OCI-LY7 (cell line): ENCODE measurements around the gene ATP2B3. TPM values are rescaled to one million over a fixed set of nuclear protein-coding genes. Genes with fewer than 3 reads are reported as not detected.

Source experiments
- BruUV-seq: library from RNA; stranded (reverse); fragments of 400-500 nt; replicated peaks from 2 replicates; lab custom pipeline; 2021; lab: Mats Ljungman, UMichigan
- CTCF ChIA-PET: fragments of 300-600 bp; sonication (Branson Sonifier 250); formaldehyde crosslinking; loops from one replicate; lab custom pipeline; 2022; ENCODE audit warnings: antibody characterized with exemption; ENCODE audit not compliant: unreplicated experiment; lab: Charles Lee
- POLR2A ChIA-PET: fragments of 300-600 bp; sonication (Branson Sonifier 250); formaldehyde crosslinking; loops from one replicate; lab custom pipeline; 2022; ENCODE audit warnings: antibody characterized with exemption; lab: Charles Lee
- DNase-seq: peaks from one replicate; pipeline ENCODE4 v3.0.0-alpha.2; 2015; ENCODE audit warnings: low spot score
- H2AFZ ChIP-seq: fragments of 200-600 bp; sonication (generic), shearing (Covaris generic); 2 replicates; pipeline ENCODE4 v1.6.1; 2014; ENCODE audit warnings: mild to moderate bottlenecking, antibody characterized with exemption, low read length, moderate library complexity
- H3K27ac ChIP-seq: fragments of 200-600 bp; sonication (generic); 2 replicates; pipeline ENCODE4 v1.5.1; 2014; ENCODE audit warnings: mixed run types, low read depth, mild to moderate bottlenecking, moderate library complexity, low read length, inconsistent platforms; ENCODE audit not compliant: poor library complexity, severe bottlenecking
- H3K36me3 ChIP-seq: fragments of 200-600 bp; sonication (generic); 2 replicates; pipeline ENCODE4 v1.6.1; 2014; ENCODE audit warnings: mild to moderate bottlenecking, antibody characterized with exemption, low read length, moderate library complexity, mixed read lengths; ENCODE audit not compliant: insufficient read depth
- H3K4me1 ChIP-seq: fragments of 200-600 bp; sonication (generic); 2 replicates; pipeline ENCODE4 v1.5.1; 2014; ENCODE audit warnings: mild to moderate bottlenecking, low read length; ENCODE audit not compliant: insufficient read depth, poor library complexity, severe bottlenecking
- H3K4me2 ChIP-seq: fragments of 200-600 bp; sonication (generic); 2 replicates; pipeline ENCODE4 v1.6.1; 2014; ENCODE audit warnings: mild to moderate bottlenecking, low read length
- H3K4me3 ChIP-seq: fragments of 200-600 bp; sonication (generic); 2 replicates; pipeline ENCODE4 v1.5.1; 2014; ENCODE audit warnings: mild to moderate bottlenecking, low read depth, low read length; ENCODE audit not compliant: poor library complexity, severe bottlenecking
- H3K79me2 ChIP-seq: fragments of 200-600 bp; sonication (generic); 2 replicates; pipeline ENCODE4 v1.6.1; 2016; ENCODE audit warnings: low read depth, mild to moderate bottlenecking, low read length, moderate library complexity, mixed read lengths; ENCODE audit not compliant: insufficient read depth
- H3K9me2 ChIP-seq: fragments of 200-600 bp; sonication (generic); 2 replicates; pipeline ENCODE4 v1.6.1; 2016; ENCODE audit warnings: mild to moderate bottlenecking, low read length, mixed read lengths; ENCODE audit not compliant: insufficient read depth
- H3K9me3 ChIP-seq: fragments of 200-600 bp; sonication (generic); 2 replicates; pipeline ENCODE4 v1.6.1; 2014; ENCODE audit warnings: mild to moderate bottlenecking, mixed run types, low read length, mixed read lengths
- H4K20me1 ChIP-seq: fragments of 200-600 bp; sonication (generic); 2 replicates; pipeline ENCODE4 v1.6.1; 2014; ENCODE audit warnings: mild to moderate bottlenecking, antibody characterized with exemption, low read length, moderate library complexity, mixed read lengths; ENCODE audit not compliant: insufficient read depth
- EZH2phosphoT487 ChIP-seq: fragments of 200-600 bp; sonication (generic); IDR thresholded peaks from 2 replicates; pipeline ENCODE4 v1.6.1; 2018; ENCODE audit warnings: low read depth, borderline replicate concordance, mild to moderate bottlenecking, mixed run types, antibody characterized with exemption, low read length, moderate library complexity, mixed read lengths
- intact Hi-C: fragments of 100-400 bp; cut with micrococcal nuclease; formaldehyde crosslinking; loops from one replicate; pipeline ENCODE4 v1.10.0; 2022; ENCODE audit not compliant: unreplicated experiment
- total RNA-seq, 2 experiments: library from RNA; depleted of rRNA in 1 of 2; stranded (reverse); fragments of >200 nt in 1 of 2; shearing (Covaris generic) in 1 of 2; gene quantifications; 2 replicates each; pipeline ENCODE4 v1.2.3, GENCODE V29; 2014 to 2022
- TF ChIP-seq, protein P1 (sequence below): fragments of 200-600 bp; sonication (generic); conservative IDR thresholded peaks from 2 replicates; pipeline ENCODE4 v1.5.1; 2014; ENCODE audit warnings: mild to moderate bottlenecking, antibody characterized with exemption, low read length, moderate library complexity, mixed read lengths

Gene ATP2B3
- total RNA-seq, 2 experiments from 2014 or later: not detected

DNA sequence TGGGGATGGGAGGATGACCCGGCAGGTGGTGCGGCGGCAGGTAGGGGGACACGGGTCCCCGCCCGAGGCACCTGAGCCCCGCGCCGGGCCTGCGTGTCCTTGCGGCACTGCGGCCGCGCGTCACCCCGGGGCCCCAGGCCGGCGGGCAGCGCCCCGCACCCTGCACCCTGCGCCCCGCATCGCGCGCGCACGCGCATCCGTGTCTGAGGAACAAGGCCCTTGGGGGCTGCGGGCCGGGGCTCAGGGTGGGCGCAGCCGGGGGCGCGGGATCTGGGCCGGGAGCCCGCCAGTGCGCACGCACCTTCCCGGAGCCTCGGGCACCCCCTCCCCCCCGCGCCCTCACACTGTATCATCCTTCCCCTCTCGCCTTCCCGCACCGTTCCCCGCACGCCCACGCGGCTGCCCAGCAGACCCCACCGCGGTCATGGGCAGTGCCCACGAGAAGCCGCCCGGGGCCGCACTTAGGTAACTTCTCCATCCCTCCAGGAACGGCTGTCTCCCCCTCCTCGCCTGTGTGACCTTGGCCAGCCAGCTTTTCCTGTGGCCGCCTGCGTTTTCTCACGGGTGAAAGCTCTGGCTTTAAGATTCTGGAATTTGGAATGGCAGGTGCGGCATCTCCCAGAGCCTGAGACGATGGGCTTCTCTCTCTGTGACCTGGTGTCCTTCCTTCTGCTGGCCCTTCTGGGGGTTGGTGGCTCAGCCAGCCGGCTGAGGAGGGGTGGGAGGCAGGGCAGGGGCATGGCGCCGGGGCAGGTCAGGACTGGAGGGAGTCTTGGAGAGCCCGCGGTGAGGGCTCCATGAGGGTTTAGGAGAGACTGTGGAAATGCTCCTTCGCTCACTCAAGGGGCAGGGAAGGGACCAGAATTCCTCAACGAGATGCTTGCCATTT lies 748 bp downstream of the ATP2B3 start:
- ChIA-PET CTCF (no interaction called here), POLR2A (no interaction called here)
- H3K79me2 ChIP-seq: no peaks in the 10 kb centered on the region
- H3K4me3 ChIP-seq: no peak overlapping the region
- DNase-seq: no peak
- no peak overlapping the region for H3K4me2 ChIP-seq
- H2AFZ ChIP-seq: no peak overlapping the region
- no TSS peak for BruUV-seq
- no peaks in the 10 kb centered on the region for H3K36me3 ChIP-seq
- intact Hi-C loops: no loop called here
- no peaks in the 10 kb centered on the region for H4K20me1 ChIP-seq
- no peak overlapping the region for H3K27ac ChIP-seq
- H3K9me3 ChIP-seq: no peaks in the 10 kb centered on the region
- TF ChIP-seq, protein P1, sequence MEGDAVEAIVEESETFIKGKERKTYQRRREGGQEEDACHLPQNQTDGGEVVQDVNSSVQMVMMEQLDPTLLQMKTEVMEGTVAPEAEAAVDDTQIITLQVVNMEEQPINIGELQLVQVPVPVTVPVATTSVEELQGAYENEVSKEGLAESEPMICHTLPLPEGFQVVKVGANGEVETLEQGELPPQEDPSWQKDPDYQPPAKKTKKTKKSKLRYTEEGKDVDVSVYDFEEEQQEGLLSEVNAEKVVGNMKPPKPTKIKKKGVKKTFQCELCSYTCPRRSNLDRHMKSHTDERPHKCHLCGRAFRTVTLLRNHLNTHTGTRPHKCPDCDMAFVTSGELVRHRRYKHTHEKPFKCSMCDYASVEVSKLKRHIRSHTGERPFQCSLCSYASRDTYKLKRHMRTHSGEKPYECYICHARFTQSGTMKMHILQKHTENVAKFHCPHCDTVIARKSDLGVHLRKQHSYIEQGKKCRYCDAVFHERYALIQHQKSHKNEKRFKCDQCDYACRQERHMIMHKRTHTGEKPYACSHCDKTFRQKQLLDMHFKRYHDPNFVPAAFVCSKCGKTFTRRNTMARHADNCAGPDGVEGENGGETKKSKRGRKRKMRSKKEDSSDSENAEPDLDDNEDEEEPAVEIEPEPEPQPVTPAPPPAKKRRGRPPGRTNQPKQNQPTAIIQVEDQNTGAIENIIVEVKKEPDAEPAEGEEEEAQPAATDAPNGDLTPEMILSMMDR: no peak
- no peak for TF ChIP-seq EZH2phosphoT487
- no peaks in the 10 kb centered on the region for H3K9me2 ChIP-seq
- H3K4me1 ChIP-seq: no peaks in the 10 kb centered on the region

DNA sequence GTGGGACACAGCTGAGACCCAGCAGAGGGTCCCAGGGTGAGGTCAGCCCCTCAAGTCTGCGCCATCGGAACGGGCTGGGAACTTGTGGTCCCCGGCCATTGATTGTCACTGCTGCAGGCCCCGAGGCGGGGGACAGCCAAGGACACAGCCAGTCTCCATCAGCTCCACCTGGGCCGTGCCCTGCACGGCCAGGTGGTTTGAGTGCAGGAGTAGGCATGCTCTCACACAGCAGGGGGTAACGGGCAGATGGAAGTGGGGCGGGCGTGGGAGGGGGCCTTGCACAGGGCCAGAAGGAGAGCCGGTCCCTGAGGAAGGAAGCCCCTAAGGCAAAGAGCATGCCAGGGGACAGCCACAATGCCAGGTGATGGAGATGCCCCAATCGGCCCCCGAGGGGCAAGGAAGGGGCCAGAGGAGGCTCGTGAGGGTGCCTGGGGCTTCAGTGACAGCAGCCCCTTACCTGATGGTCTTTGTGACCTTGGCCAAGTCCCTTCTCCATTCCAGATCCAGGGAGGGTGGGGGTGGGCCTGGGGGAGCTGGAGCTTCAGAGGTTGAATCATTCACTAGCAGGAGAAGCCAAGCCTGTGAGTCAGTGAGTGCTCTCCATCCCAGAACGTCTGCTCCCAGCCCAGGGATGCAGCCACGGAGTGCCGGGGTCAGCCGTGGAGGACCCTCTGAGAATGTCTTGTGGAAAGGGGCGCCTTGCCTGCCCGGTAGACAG lies 2.3 kb downstream of the ATP2B3 start:
- POLR2A ChIA-PET: no interaction called here
- no peaks in the 10 kb centered on the region for H3K9me2 ChIP-seq
- H4K20me1 ChIP-seq: no peaks in the 10 kb centered on the region
- no peaks in the 10 kb centered on the region for H3K9me3 ChIP-seq
- no peak overlapping the region for H3K4me3 ChIP-seq
- CTCF ChIA-PET: no interaction called here
- no peak overlapping the region for H3K27ac ChIP-seq
- TF ChIP-seq EZH2phosphoT487: no peak
- TF ChIP-seq, protein P1: no peak
- H3K4me2 ChIP-seq: no peak overlapping the region
- no TSS peak for BruUV-seq
- no peak for DNase-seq
- H3K4me1 ChIP-seq: no peaks in the 10 kb centered on the region
- no peaks in the 10 kb centered on the region for H3K36me3 ChIP-seq
- H3K79me2 ChIP-seq: no peaks in the 10 kb centered on the region
- intact Hi-C loops: no loop called here
- H2AFZ ChIP-seq: no peak overlapping the region
